GM21723 (cell line): ENCODE measurements around the gene ACBD6.

Source experiments
- ATAC-seq: cut with Tn5 transposase; IDR thresholded peaks from one replicate; pipeline ENCODE4 v1.9.1; 2021; ENCODE audit warnings: mild to moderate bottlenecking, moderate library complexity; ENCODE audit not compliant: unreplicated experiment

Gene ACBD6

DNA sequence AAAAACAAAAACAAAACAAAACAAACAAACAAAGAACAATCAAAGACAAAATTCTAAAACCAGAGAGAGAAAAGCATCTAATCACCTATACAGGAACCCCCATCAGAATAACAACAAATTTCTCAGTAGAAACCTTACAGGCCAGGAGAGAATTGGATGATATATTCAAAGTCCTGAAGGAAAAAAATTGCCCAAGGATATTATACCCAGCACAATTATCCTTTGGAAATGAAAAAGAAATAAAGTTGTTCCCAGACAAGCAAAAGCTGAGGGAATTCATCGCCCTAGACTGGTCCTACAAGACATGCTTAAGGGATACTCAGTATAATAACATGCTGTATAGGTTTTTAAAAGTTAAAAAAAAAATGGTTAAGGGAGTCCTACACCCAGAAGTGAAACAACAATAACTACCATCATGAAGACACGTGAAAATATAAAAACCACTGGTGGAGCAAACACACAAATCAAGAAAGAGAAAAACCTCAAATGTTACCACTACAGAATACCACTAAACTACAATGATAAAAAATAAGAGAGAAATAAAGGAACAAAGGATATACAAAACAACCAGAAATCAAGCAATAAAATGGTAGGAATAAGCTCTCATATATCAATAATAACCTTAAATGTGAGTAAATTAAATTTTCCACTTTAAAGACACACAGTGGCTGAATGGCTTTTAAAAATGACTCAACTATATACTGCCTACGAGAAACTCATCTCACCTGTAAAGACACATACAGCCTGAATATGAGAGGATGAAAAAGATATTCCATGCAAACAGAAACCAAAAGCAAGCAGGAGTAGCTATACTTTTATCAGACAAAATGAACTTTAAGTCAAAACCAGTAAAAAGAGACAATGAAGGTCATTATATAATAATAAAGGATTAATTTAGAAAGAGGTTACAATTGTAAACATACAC lies 121.9 kb downstream of the ACBD6 start:
- ATAC-seq = no peak

DNA sequence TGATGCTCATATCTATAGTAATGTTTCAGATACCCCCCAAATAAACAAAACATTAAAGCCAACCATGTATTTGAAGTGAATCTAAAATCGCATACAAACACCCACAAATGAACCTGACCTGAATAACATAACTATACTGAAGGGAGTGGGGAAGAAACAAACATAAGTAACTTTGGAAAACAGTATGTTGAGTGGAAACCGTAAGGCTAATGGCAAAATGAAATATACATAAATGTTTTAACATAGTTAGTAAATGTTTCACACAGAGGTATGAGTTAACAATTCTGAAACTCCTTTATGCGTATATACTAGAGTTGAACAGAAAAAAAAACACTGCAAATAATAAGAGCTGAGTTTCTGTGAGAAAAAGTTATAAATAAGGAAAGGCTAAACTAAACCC lies 125.6 kb downstream of the ACBD6 start:
- ATAC-seq = no peak

DNA sequence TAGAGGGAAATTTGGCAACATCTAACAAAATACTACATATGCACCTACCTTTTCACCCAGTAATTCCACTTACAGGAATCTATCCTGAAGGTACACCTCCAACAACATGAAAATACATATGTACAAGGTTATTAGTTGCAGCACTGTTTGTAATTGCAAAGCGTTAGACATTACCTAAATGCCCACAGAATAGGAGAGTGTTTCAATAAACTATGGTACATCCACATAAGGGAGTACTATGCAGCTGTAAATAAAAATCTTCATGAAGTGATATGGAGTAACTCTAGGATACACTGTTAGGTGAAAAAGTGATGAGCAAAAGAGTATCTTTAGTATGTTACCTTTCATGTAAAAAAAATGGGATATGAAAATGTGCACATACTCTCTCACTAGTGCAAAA lies 126.1 kb downstream of the ACBD6 start:
- no peak for ATAC-seq

DNA sequence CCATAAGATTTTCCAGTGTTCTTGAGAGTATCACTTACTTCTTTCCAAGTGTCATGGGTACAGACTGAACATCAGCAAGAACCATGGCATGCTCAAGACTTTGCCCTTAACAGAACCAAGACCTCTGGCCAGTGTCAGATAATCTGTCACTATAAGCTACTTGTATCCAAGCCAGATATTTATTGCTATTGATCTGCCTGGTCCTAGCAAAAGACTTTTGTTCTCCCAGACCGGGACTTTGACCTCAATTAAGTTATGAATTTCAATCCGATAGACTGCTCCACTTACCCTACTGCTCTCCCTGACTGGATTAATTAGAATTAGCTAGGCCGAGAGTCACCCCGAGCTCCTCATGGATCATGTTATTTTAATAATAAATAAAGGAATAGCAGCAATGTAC lies 129.6 kb downstream of the ACBD6 start:
- ATAC-seq = no peak

GRCh38 chr1:180370597-180370996 lies 131.8 kb downstream of the ACBD6 start:
- no peak for ATAC-seq

- ATAC-seq = no peak
Observed at GRCh38 chr1:180370188-180370587, 132.2 kb downstream of the ACBD6 start.

- no peak for ATAC-seq
Observed at GRCh38 chr1:180369061-180369460, 133.3 kb downstream of the ACBD6 start.

DNA sequence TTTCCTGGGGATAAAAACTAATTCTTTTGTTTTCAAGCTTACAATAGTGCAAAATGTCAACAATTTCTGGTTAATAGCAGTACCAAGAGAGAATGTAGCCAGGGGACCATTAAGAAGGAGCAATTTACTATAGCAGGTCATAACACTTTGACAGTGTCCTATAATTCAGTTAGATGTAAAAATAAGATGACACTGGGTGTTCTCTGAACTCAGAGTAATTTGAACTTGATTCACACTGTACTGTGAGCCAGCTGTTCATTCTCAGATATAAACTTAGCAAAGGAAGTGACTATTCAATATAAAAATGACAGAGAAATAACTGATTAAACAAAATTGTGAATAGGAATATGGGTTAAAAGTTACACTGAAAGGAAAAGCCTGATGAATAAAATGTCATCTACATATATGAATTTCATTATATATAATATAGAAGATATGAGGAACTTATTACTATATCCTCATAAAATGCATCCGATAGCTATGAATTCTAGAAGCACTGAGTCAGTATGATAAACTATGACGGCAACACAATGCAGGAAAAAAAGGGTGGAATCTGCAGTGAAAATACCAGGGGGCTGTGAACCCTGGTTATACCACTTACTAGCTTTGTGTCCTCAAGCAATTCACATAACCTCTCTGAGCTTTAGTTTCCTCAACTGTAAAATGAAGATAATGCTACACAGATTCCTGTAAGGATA lies 135.9 kb downstream of the ACBD6 start:
- ATAC-seq = no peak

- no peak for ATAC-seq
Observed at GRCh38 chr1:180365039-180365438, 137.3 kb downstream of the ACBD6 start.

GRCh38 chr1:180363246-180363995 lies 139.0 kb downstream of the ACBD6 start:
- ATAC-seq = no peak

- ATAC-seq = no peak
Observed at GRCh38 chr1:180360333-180361075, 141.9 kb downstream of the ACBD6 start.

GRCh38 chr1:180358649-180359048 lies 143.7 kb downstream of the ACBD6 start:
- ATAC-seq = no peak

DNA sequence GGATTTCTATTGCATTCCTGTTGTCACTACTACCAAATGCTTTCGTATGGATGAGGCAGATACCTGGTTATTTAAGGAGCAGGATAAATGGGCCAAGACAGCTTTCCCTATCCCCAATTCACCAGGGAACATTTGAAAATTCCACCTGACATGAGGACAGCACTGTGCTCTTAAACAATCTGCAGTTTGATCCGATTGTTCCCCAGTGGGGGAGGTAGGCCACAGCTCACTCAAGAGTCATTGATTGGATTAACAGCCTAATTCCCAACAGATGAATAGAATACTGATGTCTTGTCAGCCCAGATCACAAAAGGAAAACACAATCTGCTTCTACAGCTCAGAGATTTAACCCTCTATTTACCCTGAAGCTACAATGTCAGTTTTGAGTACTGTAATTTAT lies 148.4 kb downstream of the ACBD6 start:
- ATAC-seq = no peak

- no peak for ATAC-seq
Observed at GRCh38 chr1:180352588-180352987, 149.8 kb downstream of the ACBD6 start.

GRCh38 chr1:180352021-180352420 lies 150.4 kb downstream of the ACBD6 start:
- no peak for ATAC-seq

DNA sequence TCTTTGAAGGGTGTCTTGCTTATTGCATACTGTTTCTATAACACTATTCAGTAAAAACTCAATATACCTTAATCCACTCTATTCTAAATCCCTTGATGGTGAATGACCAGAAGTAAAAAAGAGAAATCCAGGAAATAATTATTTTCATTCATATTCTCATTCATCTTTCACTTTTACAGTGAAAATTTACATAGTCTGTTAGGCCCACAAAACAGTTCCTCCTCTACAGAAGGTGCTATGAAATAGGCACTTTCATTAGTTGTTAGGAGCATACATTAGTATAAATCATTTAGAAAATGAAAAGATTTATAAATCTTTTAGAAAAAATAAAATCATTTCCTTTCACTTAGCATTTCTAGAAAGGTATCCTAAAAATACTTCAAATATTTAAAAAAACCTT lies 157.2 kb downstream of the ACBD6 start:
- no peak for ATAC-seq

DNA sequence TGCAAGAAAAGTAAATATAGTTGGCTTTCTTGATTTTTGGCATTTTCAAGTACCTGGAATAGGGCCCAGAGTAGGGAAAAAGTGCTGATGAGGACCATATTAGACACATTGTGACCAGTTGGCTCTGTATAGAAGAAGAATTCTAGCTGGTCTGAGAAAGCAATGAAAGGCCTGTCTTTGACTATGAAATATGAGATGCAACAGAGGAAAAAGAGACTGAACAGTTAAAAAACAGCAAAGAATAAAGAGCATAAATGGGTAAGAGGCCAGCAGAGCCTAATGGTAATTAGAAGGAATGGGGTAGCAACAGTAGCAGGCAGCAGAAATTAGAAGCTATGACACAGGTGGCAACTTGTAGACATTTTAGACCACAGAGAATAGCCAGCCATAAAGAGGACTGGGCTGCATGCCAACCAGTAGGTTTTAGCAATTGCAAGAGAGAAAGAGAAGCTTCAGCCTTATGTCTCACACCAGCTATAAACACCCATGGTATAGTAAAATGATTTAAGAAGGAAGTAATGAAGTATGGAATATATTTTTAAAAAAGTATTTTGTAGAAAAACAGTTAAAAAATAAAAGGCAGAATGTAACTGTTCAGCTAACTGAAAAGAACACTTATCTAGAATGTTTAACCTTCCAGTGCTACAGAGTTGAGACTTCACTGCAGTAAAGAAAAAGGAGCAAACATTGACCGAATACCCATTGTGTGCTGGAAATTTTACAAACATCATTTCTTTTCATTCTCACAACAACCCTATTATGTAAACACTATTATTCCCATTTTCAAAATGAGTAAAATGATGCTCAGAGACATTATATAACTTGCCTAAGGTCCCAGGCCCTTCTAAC lies 158.2 kb downstream of the ACBD6 start:
- ATAC-seq = no peak

- no peak for ATAC-seq
Observed at GRCh38 chr1:180327089-180327488, 175.3 kb downstream of the ACBD6 start.

- no peak for ATAC-seq
Observed at GRCh38 chr1:180312926-180313325, 189.5 kb downstream of the ACBD6 start.
